Measurements from ENCODE around the gene FBXL16. TPM values are rescaled to one million over a fixed set of nuclear protein-coding genes. Genes with fewer than 3 reads are reported as not detected.
A peak's percentile ranks its signal among the peaks of the same experiment; 100 is the strongest.

FBXL16 gene
- total and polyA plus RNA-seq, 9 of the 15 experiments (the other 6 are each of a cell fraction or from before 2014, with no cell fraction given): 0.21 to 8.2 (median 1.7) TPM

GRCh38 chr16:727291-727977 is 21.8 kb upstream of the FBXL16 start (continued):
- no peak for TF ChIP-seq THRB (CRISPR knock-in tag; conservative IDR thresholded peaks at IDR 0.05)
- no peak for TF ChIP-seq NR1H2 (CRISPR knock-in tag; IDR thresholded peaks at IDR 0.05)
- no peak for TF ChIP-seq GTF3C2 (IDR thresholded peaks at IDR 0.05; ENCODE audit: borderline replicate concordance, extremely low read depth, insufficient read length)
- peak; percentile 9 for TF ChIP-seq L3MBTL2 (IDR thresholded peaks at IDR 0.05)
- no peak for TF ChIP-seq TBP (optimal IDR thresholded peaks at IDR 0.05; ENCODE audit: low read depth, low read length)
- TF ChIP-seq ZNF77 (CRISPR knock-in tag; IDR thresholded peaks at IDR 0.05): no peak
- TF ChIP-seq MTA2 (IDR thresholded peaks at IDR 0.05; ENCODE audit: low read depth): 0 out of 2 replicates have a peak, but pooled peaks have one; percentile 29
- TF ChIP-seq SAFB (IDR thresholded peaks at IDR 0.05; ENCODE audit: borderline replicate concordance, low read depth, low read length): peak; percentile 99
- no peak for TF ChIP-seq NR2C1 (IDR thresholded peaks at IDR 0.05)
- 0 out of 2 replicates have a peak, but pooled peaks have one; percentile 6 for TF ChIP-seq NR2C1 (tag; IDR thresholded peaks at IDR 0.05)
- no peak for TF ChIP-seq SMAD1 (IDR thresholded peaks at IDR 0.05; ENCODE audit: low read depth, low read length, partially characterized antibody)
- no peak for TF ChIP-seq JUN (IDR thresholded peaks at IDR 0.05; ENCODE audit: borderline replicate concordance, low read depth, low read length)
- 0 out of 2 replicates have a peak, but pooled peaks have one; percentile 58 for TF ChIP-seq JUN (CRISPR knock-in tag; IDR thresholded peaks at IDR 0.05; ENCODE audit: borderline replicate concordance)
- TF ChIP-seq ZNF146 (CRISPR knock-in tag; IDR thresholded peaks at IDR 0.05; ENCODE audit: unreplicated experiment): no peak
- no peak for TF ChIP-seq SMARCB1 (IDR thresholded peaks at IDR 0.05; ENCODE audit: insufficient read length, low read depth)
- no peak for TF ChIP-seq NFXL1 (CRISPR knock-in tag; IDR thresholded peaks at IDR 0.05)
- peak; percentile 78 for TF ChIP-seq MTA3 (IDR thresholded peaks at IDR 0.05; ENCODE audit: borderline replicate concordance)
- peak; percentile 42 for TF ChIP-seq HNRNPLL (IDR thresholded peaks at IDR 0.05; ENCODE audit: low read depth, low read length, poor library complexity, severe bottlenecking)
- TF ChIP-seq CBX5 (IDR thresholded peaks at IDR 0.05; ENCODE audit: borderline replicate concordance, low read depth): no peak
- no peak for TF ChIP-seq ZNF174 (CRISPR knock-in tag; IDR thresholded peaks at IDR 0.05)
- no peak for TF ChIP-seq IRF9 (tag; IDR thresholded peaks at IDR 0.05)

Measured in K562 (cell line).